Endothelial cell of umbilical vein (primary cell): ENCODE measurements around the gene TACSTD2. TPM values are rescaled to one million over a fixed set of nuclear protein-coding genes. Genes with fewer than 3 reads are reported as not detected.

Experiments
- BruUV-seq: library from RNA; stranded (reverse); fragments of 400-500 nt; replicated peaks from 2 replicates; lab custom pipeline; 2021; lab: Mats Ljungman, UMichigan
- CTCF ChIA-PET: fragments of 300-600, 350-600 bp; sonication (Branson Sonifier 250); formaldehyde crosslinking; loops from one replicate; lab custom pipeline; 2021; ENCODE audit warnings: antibody characterized with exemption, inconsistent platforms; lab: Charles Lee
- POLR2A ChIA-PET: fragments of 300-600, 350-600 bp; sonication (Branson Sonifier 250); formaldehyde crosslinking; loops from one replicate; lab custom pipeline; 2021; ENCODE audit warnings: antibody characterized with exemption, inconsistent platforms; lab: Charles Lee
- DNase-seq: peaks from one replicate; pipeline ENCODE4 v3.0.0-alpha.2; 2011; ENCODE audit warnings: low read depth, low spot score
- FAIRE-seq: peaks from 2 replicates; lab custom pipeline; 2011; peaks lifted over from hg19 to GRCh38; lab: Jason Lieb, UNC
- H2AFZ ChIP-seq: 2 replicates; pipeline ENCODE4 v1.6.0; 2012; ENCODE audit warnings: low read depth, low read length, control low read depth, inconsistent platforms
- H3K27ac ChIP-seq: 2 replicates; pipeline ENCODE4 v1.5.1; 2011; ENCODE audit warnings: low read depth, mild to moderate bottlenecking, control low read depth, low read length, moderate library complexity; ENCODE audit not compliant: insufficient read depth
- H3K27me3 ChIP-seq, 2 experiments: 2 replicates each; pipeline versions ENCODE4 v1.6.0 to v1.6.1; 2011; ENCODE audit warnings: low read length in 2 of 2, mixed read lengths in 1 of 2; ENCODE audit not compliant: control insufficient read depth in 2 of 2, insufficient read depth in 2 of 2
- H3K36me3 ChIP-seq, 2 experiments: 2 replicates in 1 of 2; 3 replicates in 1 of 2; pipeline ENCODE4 v1.5.1; 2011; ENCODE audit warnings: low read length in 2 of 2, mild to moderate bottlenecking in 1 of 2, moderate library complexity in 1 of 2; ENCODE audit not compliant: control insufficient read depth in 2 of 2, insufficient read depth in 2 of 2; ENCODE audit errors: extremely low read depth in 1 of 2
- H3K4me1 ChIP-seq: 3 replicates; pipeline ENCODE4 v1.5.1; 2011; ENCODE audit warnings: mild to moderate bottlenecking, low read length; ENCODE audit not compliant: control insufficient read depth, insufficient read depth; ENCODE audit errors: extremely low read depth
- H3K4me2 ChIP-seq: 2 replicates; pipeline ENCODE4 v1.6.1; 2011; ENCODE audit warnings: low read length, control low read depth, mixed read lengths; ENCODE audit not compliant: insufficient read depth
- H3K4me3 ChIP-seq, 3 experiments: fragments of 200-600 bp in 1 of 3; sonication (generic), shearing (Covaris generic) in 1 of 3; replicated peaks in 1 of 3; 2 replicates each; pipeline ENCODE4 v1.5.1; 2011 to 2016; ENCODE audit warnings: control low read depth in 3 of 3, low read length in 3 of 3, mild to moderate bottlenecking in 2 of 3, inconsistent platforms in 1 of 3, low read depth in 1 of 3, moderate library complexity in 1 of 3; ENCODE audit not compliant: insufficient read depth in 1 of 3
- H3K79me2 ChIP-seq: 2 replicates; pipeline ENCODE4 v1.6.0; 2012; ENCODE audit warnings: low read length, inconsistent platforms; ENCODE audit not compliant: control insufficient read depth, insufficient read depth
- H3K9ac ChIP-seq: replicated peaks from 2 replicates; pipeline ENCODE3; 2011; ENCODE audit warnings: low read length, control low read depth; ENCODE audit not compliant: insufficient read depth; ENCODE audit errors: extremely low read depth
- H3K9me1 ChIP-seq: replicated peaks from 3 replicates; pipeline ENCODE4 v1.6.0; 2011; ENCODE audit warnings: mild to moderate bottlenecking, low read length; ENCODE audit not compliant: control insufficient read depth, insufficient read depth; ENCODE audit errors: extremely low read depth
- H3K9me3 ChIP-seq: replicated peaks from 2 replicates; pipeline ENCODE4 v1.5.1; 2012; ENCODE audit warnings: low read length, inconsistent platforms; ENCODE audit not compliant: control insufficient read depth, insufficient read depth
- H4K20me1 ChIP-seq: replicated peaks from 2 replicates; pipeline ENCODE3; 2011; ENCODE audit warnings: mild to moderate bottlenecking, low read length; ENCODE audit not compliant: control insufficient read depth, insufficient read depth; ENCODE audit errors: extremely low read depth
- EZH2 ChIP-seq: IDR thresholded peaks from 2 replicates; pipeline ENCODE4 v1.6.1; 2012; ENCODE audit warnings: borderline replicate concordance, low read depth, mild to moderate bottlenecking, moderate library complexity, low read length, inconsistent platforms; ENCODE audit not compliant: severe bottlenecking
- FOS ChIP-seq: IDR thresholded peaks from 2 replicates; pipeline ENCODE4 v1.6.1; 2011; ENCODE audit warnings: mild to moderate bottlenecking, low read length, moderate library complexity, borderline replicate concordance; ENCODE audit not compliant: insufficient read depth
- GATA2 ChIP-seq: IDR thresholded peaks from 2 replicates; pipeline ENCODE4 v1.7.0; 2011; ENCODE audit warnings: low read depth, mild to moderate bottlenecking, moderate library complexity, mixed read lengths, low read length; ENCODE audit not compliant: insufficient read length, insufficient read depth
- JUN ChIP-seq: IDR thresholded peaks from 2 replicates; pipeline ENCODE4 v1.6.1; 2011; ENCODE audit warnings: borderline replicate concordance, low read depth; ENCODE audit not compliant: insufficient read length, insufficient read depth
- MYC ChIP-seq: IDR thresholded peaks from one replicate; pipeline ENCODE4 v1.6.1; 2011; ENCODE audit warnings: mild to moderate bottlenecking, low read depth, low read length
- POLR2A ChIP-seq: IDR thresholded peaks from 2 replicates; pipeline ENCODE4 v1.6.1; 2012; ENCODE audit warnings: low read depth, mild to moderate bottlenecking, control low read depth, low read length
- POLR2AphosphoS5 ChIP-seq: IDR thresholded peaks from 2 replicates; pipeline ENCODE4 v1.6.1; 2012; ENCODE audit warnings: low read depth, mild to moderate bottlenecking, control low read depth, low read length, moderate library complexity; ENCODE audit not compliant: insufficient read depth
- dilution Hi-C: fragments of 300-500 bp; cut with MboI; formaldehyde crosslinking; loops from one replicate; pipeline ENCODE4 v1.15.0; 2019; ENCODE audit warnings: low sequenced_read_pairs; ENCODE audit not compliant: extremely low pct_ligation_motif_present
- intact Hi-C: fragments of 100-400 bp; cut with micrococcal nuclease; formaldehyde crosslinking; loops from one replicate; pipeline ENCODE4 v1.10.0; 2022
- polyA plus RNA-seq, 4 experiments: library from polyadenylated mRNA; depleted of rRNA in 3 of 4; stranded (reverse) in 3 of 4; unstranded in 1 of 4; fragments of >200 nt; gene quantifications; 2 replicates each; pipeline versions ENCODE4 v1.2.1 to v1.2.3, GENCODE V29; 2011 to 2012; ENCODE audit warnings: missing spikeins in 1 of 4
- total RNA-seq: library from RNA; stranded (reverse); gene quantifications from 2 replicates; pipeline ENCODE4 v1.2.3, GENCODE V29; 2021
- TF ChIP-seq, protein P1 (sequence below), 2 donors: IDR thresholded peaks; 1 replicate in 1 of 2; 2 replicates in 1 of 2; pipeline ENCODE4 v1.5.1; 2011; ENCODE audit warnings: low read length in 2 of 2, mild to moderate bottlenecking in 2 of 2, moderate library complexity in 2 of 2, control low read depth in 1 of 2, inconsistent platforms in 1 of 2, low read depth in 1 of 2; ENCODE audit not compliant: insufficient read depth in 1 of 2; ENCODE audit errors: extremely low read depth in 1 of 2
- TF ChIP-seq, protein P2 (sequence below): IDR thresholded peaks from 2 replicates; pipeline ENCODE4 v1.6.1; 2011; ENCODE audit not compliant: insufficient read depth, insufficient read length

Gene TACSTD2
- total and polyA plus RNA-seq, 2 donors (not counting 3 experiments of a cell fraction or from before 2014, with no cell fraction given): 30.7 to 43.3 TPM

DNA sequence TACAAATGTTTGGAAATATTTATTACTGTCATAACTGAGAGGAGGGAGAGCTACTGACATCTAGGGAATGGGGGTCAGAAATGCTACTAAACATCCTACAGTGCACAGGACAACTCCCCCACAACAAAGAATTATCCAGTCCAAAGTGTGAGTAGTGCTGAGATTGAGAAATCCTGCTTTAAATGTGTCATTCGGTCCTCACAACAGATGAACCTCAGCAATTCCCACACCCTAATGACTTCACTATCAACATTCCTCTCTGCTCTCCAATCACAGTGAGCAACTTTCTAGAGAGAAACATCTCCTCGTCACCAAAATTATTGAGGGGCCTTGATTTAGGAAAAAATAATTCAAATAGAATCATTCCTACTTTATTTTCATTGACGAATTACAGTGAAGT is 48.5 kb downstream of the TACSTD2 start:
- ChIA-PET CTCF (interaction anchor here (1.0 to 5.0 kb wide), 4 partner anchors 8 to 124 kb away, joined by 3 to 27 read pairs (median 5); no protein-coding TSS in a partner anchor), POLR2A (interaction anchor here (0.6 kb wide), 1 partner anchor 18 kb away, joined by 5 read pairs; the partner anchor contains the start of gene OMA1)
- Histone ChIP-seq H3K4me3 (no peak overlapping the region), H3K9ac (no peak overlapping the region), H3K4me1 (no peaks in the 10 kb centered on the region), H3K27me3 (no peaks in the 10 kb centered on the region), H3K79me2 (no peaks in the 10 kb centered on the region), H3K27ac (no peak overlapping the region), H3K36me3 (no peaks in the 10 kb centered on the region), H3K9me3 (no peaks in the 10 kb centered on the region), H3K4me2 (no peak overlapping the region), H4K20me1 (no peaks in the 10 kb centered on the region), H2AFZ (no peak overlapping the region), H3K9me1 (no peaks in the 10 kb centered on the region)
- intact Hi-C loops: no loop called here
- TF ChIP-seq JUN (no peak), FOS (no peak), MYC (no peak), POLR2AphosphoS5 (no peak), GATA2 (no peak), EZH2 (no peak), POLR2A (no peak)
- TF ChIP-seq, protein P1, sequence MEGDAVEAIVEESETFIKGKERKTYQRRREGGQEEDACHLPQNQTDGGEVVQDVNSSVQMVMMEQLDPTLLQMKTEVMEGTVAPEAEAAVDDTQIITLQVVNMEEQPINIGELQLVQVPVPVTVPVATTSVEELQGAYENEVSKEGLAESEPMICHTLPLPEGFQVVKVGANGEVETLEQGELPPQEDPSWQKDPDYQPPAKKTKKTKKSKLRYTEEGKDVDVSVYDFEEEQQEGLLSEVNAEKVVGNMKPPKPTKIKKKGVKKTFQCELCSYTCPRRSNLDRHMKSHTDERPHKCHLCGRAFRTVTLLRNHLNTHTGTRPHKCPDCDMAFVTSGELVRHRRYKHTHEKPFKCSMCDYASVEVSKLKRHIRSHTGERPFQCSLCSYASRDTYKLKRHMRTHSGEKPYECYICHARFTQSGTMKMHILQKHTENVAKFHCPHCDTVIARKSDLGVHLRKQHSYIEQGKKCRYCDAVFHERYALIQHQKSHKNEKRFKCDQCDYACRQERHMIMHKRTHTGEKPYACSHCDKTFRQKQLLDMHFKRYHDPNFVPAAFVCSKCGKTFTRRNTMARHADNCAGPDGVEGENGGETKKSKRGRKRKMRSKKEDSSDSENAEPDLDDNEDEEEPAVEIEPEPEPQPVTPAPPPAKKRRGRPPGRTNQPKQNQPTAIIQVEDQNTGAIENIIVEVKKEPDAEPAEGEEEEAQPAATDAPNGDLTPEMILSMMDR (IDR thresholded peaks at IDR 0.05; ENCODE audit: extremely low read depth in 1 of 2, insufficient read depth in 1 of 2, low read depth in 1 of 2, low read length in 2 of 2): no peak
- TF ChIP-seq, protein P2, sequence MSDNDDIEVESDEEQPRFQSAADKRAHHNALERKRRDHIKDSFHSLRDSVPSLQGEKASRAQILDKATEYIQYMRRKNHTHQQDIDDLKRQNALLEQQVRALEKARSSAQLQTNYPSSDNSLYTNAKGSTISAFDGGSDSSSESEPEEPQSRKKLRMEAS: no peak
- BruUV-seq: no TSS peak
- no peak for FAIRE-seq
- DNase-seq: no peak
- dilution Hi-C loops: no loop called here

Other genes starting within 250 kb of the TACSTD2 start
- 4.6 and 7.7 TPM in 2 replicates for gene OMA1, start 30.5 kb downstream of the TACSTD2 start, total RNA-seq
- 2.4 and 4.0 TPM in 2 replicates for gene OMA1, start 30.5 kb downstream of the TACSTD2 start, polyA plus RNA-seq
- gene MYSM1, start 122.8 kb upstream of the TACSTD2 start, total RNA-seq: 31.8 and 36.5 TPM in 2 replicates
- gene MYSM1, start 122.8 kb upstream of the TACSTD2 start, polyA plus RNA-seq: 5.7 and 8.2 TPM in 2 replicates
- 81.1 and 88.3 TPM in 2 replicates for gene JUN, start 206.8 kb upstream of the TACSTD2 start, total RNA-seq
- 80.0 and 89.3 TPM in 2 replicates for gene JUN, start 206.8 kb upstream of the TACSTD2 start, polyA plus RNA-seq